Lower leg skin (tissue), 3 donors: ENCODE results near the gene CCDC74A.

Experiments
- CTCF ChIP-seq, 3 donors: fragments of 450-650 bp; IDR thresholded peaks; one replicate each; pipeline ENCODE4 v1.5.1; 2016; ENCODE audit warnings: antibody characterized with exemption in 3 of 3, mild to moderate bottlenecking in 3 of 3, moderate library complexity in 2 of 3
- POLR2A ChIP-seq, 2 donors: fragments of 450-650 bp; IDR thresholded peaks; one replicate each; pipeline ENCODE4 v1.6.1; 2016 to 2017; ENCODE audit warnings: antibody characterized with exemption in 2 of 2, mild to moderate bottlenecking in 1 of 2, moderate library complexity in 1 of 2

- no peak for TF ChIP-seq CTCF (IDR thresholded peaks at IDR 0.05)
- no peak for TF ChIP-seq POLR2A (IDR thresholded peaks at IDR 0.05)
Observed at GRCh38 chr2:131552871-131553270, 25.2 kb downstream of the CCDC74A start.
